Measurements from ENCODE around the gene STXBP5L.
"Not testable (repeated sequence)": the region's sequence is repeated elsewhere in the genome, so short reads cannot be mapped to it uniquely, and the experiment has no call there.

DNA sequence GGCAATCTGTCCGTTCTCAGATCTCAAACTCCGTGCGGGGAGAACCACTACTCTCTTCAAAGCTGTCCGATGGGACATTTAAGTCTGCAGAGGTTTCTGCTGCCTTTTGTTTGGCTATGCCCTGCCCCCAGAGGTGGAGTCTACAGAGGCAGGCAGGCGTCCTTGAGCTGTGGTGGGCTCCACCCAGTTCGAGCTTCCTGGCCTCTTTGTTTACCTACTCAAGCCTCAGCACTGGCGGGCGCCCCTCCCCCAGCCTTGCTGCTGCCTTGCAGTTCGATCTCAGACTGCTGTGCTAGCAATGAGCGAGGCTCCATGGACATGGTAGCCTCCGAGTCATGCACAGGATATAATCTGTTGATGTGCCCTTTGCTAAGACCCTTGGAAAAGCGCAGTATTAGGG lies 543.7 kb downstream of the STXBP5L start:
- not testable (repeated sequence) for TF ChIP-seq CTCF (IDR thresholded peaks at IDR 0.05); POLR2A (IDR thresholded peaks at IDR 0.05; ENCODE audit: low read depth); POLR2AphosphoS5 (IDR thresholded peaks at IDR 0.05); EP300 (IDR thresholded peaks at IDR 0.05)

All from esophagus muscularis mucosa (tissue), 4 donors.